Left ventricle myocardium inferior (tissue), 1 donor: ENCODE results near the gene ABHD17B. TPM values are rescaled to one million over a fixed set of nuclear protein-coding genes. Genes with fewer than 3 reads are reported as not detected.
A peak's percentile ranks its signal among the peaks of the same experiment; 100 is the strongest.

Source experiments
- DNase-seq: peaks from one replicate; pipeline ENCODE4 v3.0.0-alpha.2; 2020
- H3K27ac ChIP-seq: fragments of 200-600 bp; replicated peaks from 2 replicates; pipeline ENCODE4 v1.8.0; 2021
- H3K27me3 ChIP-seq: fragments of 200-600 bp; 2 replicates; pipeline ENCODE4 v1.8.0; 2021; ENCODE audit warnings: low read depth
- H3K36me3 ChIP-seq: fragments of 200-600 bp; 2 replicates; pipeline ENCODE4 v1.8.0; 2021
- H3K4me1 ChIP-seq: fragments of 200-600 bp; 2 replicates; pipeline ENCODE4 v1.8.0; 2021
- H3K4me3 ChIP-seq: fragments of 200-600 bp; 2 replicates; pipeline ENCODE4 v1.8.0; 2021; ENCODE audit warnings: mild to moderate bottlenecking, moderate library complexity
- H3K9me3 ChIP-seq: fragments of 200-600 bp; replicated peaks from 2 replicates; pipeline ENCODE4 v1.8.0; 2021
- CTCF ChIP-seq: fragments of 200-600 bp; IDR thresholded peaks from 2 replicates; pipeline ENCODE4 v1.8.0; 2021; ENCODE audit warnings: antibody characterized with exemption, mild to moderate bottlenecking, borderline replicate concordance
- intact Hi-C: fragments of 100-400 bp; cut with micrococcal nuclease; formaldehyde crosslinking; loops from one replicate; pipeline ENCODE4 v1.11.0; 2022
- total RNA-seq: library from RNA; stranded (reverse); fragmentation: NEBNext Ultra II Directional; extraction: Animal tissue kit (Norgen Biotek cat#: 25700); gene quantifications from one replicate; pipeline ENCODE4 v1.2.1, GENCODE V29; 2021
- donor health status: DM: no; HTN: yes; CAD: no; lungs with severe emphysema.

The ABHD17B gene
- total RNA-seq, 1 donor from 2014 or later, result 10.2 TPM

DNA sequence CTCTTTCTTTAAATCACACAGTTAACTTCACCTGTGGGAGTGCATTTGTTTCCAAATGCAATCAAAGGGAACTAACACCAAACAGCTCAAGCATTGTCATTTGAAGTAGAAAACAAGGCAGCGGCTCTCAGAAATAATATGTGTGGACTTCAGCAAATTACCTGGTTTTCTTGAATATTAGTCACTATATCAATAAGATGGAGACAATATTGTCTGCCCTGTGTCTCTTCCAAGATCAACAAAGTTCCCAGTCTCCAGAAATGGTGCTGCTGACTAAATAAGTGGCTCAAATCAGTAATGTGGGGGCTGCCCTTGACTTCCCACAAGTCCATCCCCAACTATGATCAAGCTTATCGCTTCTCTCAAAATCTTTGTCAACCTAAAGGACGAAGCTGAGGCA is 89.6 kb downstream of the ABHD17B start:
- intact Hi-C loops, result no loop called here
- Histone ChIP-seq H3K4me1 (peaks cover 4% of the 10 kb centered on the region), H3K27ac (no peak overlapping the region), H3K4me3 (no peak overlapping the region), H3K36me3 (no peaks in the 10 kb centered on the region), H3K9me3 (no peaks in the 10 kb centered on the region), H3K27me3 (no peaks in the 10 kb centered on the region)
- no peak for TF ChIP-seq CTCF
- no peak for DNase-seq

DNA sequence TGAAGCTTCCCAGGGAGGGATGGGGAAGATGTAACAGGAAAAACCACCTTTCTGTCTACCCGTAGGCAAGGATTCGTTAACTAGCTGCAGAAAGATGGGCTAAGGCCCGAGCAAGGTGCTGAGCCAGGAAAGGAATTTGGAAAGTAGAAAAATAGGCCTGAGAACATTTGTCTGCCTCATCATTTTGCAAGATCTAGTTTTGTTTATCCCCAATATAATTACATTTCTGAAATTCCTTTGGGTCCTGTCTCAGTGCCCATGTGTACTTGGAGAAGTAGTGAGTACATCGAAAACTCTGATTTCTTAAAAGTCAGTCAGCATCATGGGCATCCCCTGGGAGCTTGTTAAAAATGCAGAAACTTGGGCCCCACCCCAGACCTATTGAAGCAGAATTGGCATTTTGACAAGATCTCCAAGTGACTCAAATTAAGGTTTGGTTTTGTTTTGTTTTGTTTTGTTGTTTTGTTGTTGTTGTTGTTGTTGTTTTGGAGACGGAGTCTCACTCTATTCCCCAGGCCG is 90.5 kb downstream of the ABHD17B start:
- H3K36me3 ChIP-seq, result no peaks in the 10 kb centered on the region

GRCh38 chr9:71819115-71819739 is 91.8 kb downstream of the ABHD17B start:
- no peaks in the 10 kb centered on the region for H3K27me3 ChIP-seq
- DNase-seq, result no peak
- no peak overlapping the region for H3K27ac ChIP-seq
- H3K4me1 ChIP-seq, result peaks cover 4% of the 10 kb centered on the region
- no peaks in the 10 kb centered on the region for H3K9me3 ChIP-seq
- intact Hi-C loops, result no loop called here
- no peak overlapping the region for H3K4me3 ChIP-seq
- TF ChIP-seq CTCF, result peak; percentile 81
- no peaks in the 10 kb centered on the region for H3K36me3 ChIP-seq

More for the DNA sequence above, 90.5 kb downstream of the ABHD17B start:
- intact Hi-C loops, result no loop called here
- DNase-seq, result no peak
- H3K27ac ChIP-seq, result no peak overlapping the region
- H3K9me3 ChIP-seq, result no peaks in the 10 kb centered on the region
- no peak for TF ChIP-seq CTCF
- H3K27me3 ChIP-seq, result no peaks in the 10 kb centered on the region
- peaks cover 4% of the 10 kb centered on the region for H3K4me1 ChIP-seq
- H3K4me3 ChIP-seq, result no peak overlapping the region

DNA sequence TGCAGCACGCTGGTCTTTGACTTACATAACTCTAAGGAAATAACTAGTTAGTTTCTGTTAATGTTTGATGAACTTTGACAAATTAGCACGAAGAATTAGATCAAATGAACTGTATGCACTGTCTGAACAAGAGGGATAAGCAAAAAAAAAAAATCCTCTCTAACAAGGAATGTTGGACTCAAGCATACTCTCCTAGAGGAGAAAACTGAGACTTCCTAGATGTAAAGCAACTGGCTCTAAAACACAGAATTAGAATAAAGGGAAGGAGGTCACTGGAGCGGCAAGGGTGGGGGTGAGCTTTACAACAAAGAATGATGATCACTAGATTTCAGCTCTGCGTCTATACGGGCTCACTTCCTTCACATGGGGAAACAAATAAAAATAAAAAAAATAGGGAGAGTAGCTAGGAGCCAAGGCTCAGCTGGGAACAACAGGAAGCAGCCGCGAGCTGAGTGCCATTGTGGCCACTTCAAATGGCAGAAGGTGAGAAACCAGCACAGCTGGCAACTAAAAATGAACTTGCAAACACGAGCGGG is 94.0 kb downstream of the ABHD17B start:
- intact Hi-C loops, result no loop called here
- no peak for TF ChIP-seq CTCF
- H3K4me1 ChIP-seq, result peaks cover 14% of the 10 kb centered on the region
- H3K9me3 ChIP-seq, result no peaks in the 10 kb centered on the region
- no peaks in the 10 kb centered on the region for H3K36me3 ChIP-seq
- DNase-seq, result no peak
- H3K27ac ChIP-seq, result no peak overlapping the region
- no peak overlapping the region for H3K4me3 ChIP-seq
- no peaks in the 10 kb centered on the region for H3K27me3 ChIP-seq

Other genes with a start within 250 kb of the ABHD17B start
- 11.7 TPM for gene CEMIP2, start 142.7 kb downstream of the ABHD17B start, total RNA-seq
- 6.3 TPM for gene C9orf85, start 446 bp upstream of the ABHD17B start, total RNA-seq
- gene C9orf57, start 149.4 kb upstream of the ABHD17B start, total RNA-seq, result not detected
- gene GDA, start 238.2 kb upstream of the ABHD17B start, total RNA-seq, result 0.85 TPM